ENCODE data around the gene LONP2. TPM values are rescaled to one million over a fixed set of nuclear protein-coding genes. Genes with fewer than 3 reads are reported as not detected.
A peak's percentile ranks its signal among the peaks of the same experiment; 100 is the strongest.

LONP2 gene
- total RNA-seq, 1 donor from 2014 or later, result 50.7 TPM

DNA sequence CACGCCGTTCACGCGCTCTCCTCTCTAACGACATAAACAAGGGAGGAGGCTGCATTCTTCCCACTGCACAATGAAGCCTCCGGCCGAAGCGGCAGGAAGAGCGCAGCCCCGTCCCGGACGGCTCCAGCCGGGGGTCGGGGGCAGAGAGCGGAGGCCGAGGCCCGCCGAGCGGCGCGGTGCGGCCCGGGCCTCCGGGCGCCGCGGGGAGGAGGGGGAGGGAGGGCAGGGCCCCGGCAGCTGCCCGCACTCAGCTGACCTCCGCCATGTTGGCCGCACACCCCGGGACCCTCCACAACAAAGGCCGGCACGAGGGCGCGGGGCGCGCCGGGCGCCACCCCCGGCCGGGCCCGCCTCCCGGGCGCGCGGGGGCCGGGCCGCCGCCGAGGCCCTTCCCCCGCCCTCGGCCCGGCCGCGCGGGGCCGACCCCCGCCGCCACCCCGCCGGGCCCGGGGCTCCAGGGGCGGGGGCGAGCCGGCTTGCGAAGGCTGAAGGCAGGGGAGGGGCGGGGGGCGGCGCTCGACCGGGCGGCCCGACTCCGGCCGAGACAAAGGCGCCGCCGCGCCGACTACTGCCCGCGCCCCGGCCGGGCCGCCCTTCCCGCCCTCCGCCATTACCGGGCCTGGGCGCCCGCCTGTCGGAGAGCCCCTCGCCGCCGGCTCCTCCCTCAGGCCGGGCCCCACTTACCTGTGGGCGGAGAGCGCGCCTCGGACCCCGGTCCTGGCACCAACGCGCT is 140.6 kb downstream of the LONP2 start:
- no peaks in the 10 kb centered on the region for H3K36me3 ChIP-seq (ENCODE audit: insufficient read depth, low read length)
- peak overlapping the region; percentile 68 for H2AFZ ChIP-seq (ENCODE audit: low read depth, low read length)
- H3K27ac ChIP-seq (ENCODE audit: low read depth, low read length), result peak overlapping the region; percentile 90
- peak overlapping the region; percentile 99 for H3K4me3 Mint-ChIP-seq (ENCODE audit: unreplicated experiment)
- peak overlapping the region; percentile 96 for H3K4me2 ChIP-seq (ENCODE audit: low read length)
- no peaks in the 10 kb centered on the region for H3K9me3 Mint-ChIP-seq (ENCODE audit: unreplicated experiment)
- H4K20me1 ChIP-seq (ENCODE audit: insufficient read depth, low read length), result peaks cover 45% of the 10 kb centered on the region
- peak overlapping the region; percentile 91 for H3K4me3 ChIP-seq (ENCODE audit: insufficient read depth, low read depth, low read length)
- peaks cover 48% of the 10 kb centered on the region for H3K79me2 ChIP-seq (ENCODE audit: insufficient read depth, low read length)
- peak overlapping the region; percentile 91 for H3K9ac ChIP-seq (ENCODE audit: low read length)
- peak overlapping the region; percentile 98 for H3K27ac Mint-ChIP-seq (ENCODE audit: unreplicated experiment)
- FAIRE-seq (no peak), DNase-seq (ENCODE audit: low read depth) (peak; percentile 22)
- no peak for TF ChIP-seq EZH2 (IDR thresholded peaks at IDR 0.05; ENCODE audit: insufficient read depth, low read length)
- TF ChIP-seq, protein P1, sequence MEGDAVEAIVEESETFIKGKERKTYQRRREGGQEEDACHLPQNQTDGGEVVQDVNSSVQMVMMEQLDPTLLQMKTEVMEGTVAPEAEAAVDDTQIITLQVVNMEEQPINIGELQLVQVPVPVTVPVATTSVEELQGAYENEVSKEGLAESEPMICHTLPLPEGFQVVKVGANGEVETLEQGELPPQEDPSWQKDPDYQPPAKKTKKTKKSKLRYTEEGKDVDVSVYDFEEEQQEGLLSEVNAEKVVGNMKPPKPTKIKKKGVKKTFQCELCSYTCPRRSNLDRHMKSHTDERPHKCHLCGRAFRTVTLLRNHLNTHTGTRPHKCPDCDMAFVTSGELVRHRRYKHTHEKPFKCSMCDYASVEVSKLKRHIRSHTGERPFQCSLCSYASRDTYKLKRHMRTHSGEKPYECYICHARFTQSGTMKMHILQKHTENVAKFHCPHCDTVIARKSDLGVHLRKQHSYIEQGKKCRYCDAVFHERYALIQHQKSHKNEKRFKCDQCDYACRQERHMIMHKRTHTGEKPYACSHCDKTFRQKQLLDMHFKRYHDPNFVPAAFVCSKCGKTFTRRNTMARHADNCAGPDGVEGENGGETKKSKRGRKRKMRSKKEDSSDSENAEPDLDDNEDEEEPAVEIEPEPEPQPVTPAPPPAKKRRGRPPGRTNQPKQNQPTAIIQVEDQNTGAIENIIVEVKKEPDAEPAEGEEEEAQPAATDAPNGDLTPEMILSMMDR (IDR thresholded peaks at IDR 0.05; ENCODE audit: insufficient read depth, low read depth, low read length), result no peak
- H3K27me3 ChIP-seq (ENCODE audit: insufficient read depth, low read length), result no peaks in the 10 kb centered on the region
- no peaks in the 10 kb centered on the region for H3K27me3 Mint-ChIP-seq (ENCODE audit: low read depth, unreplicated experiment)
- peaks cover 4% of the 10 kb centered on the region for H3K4me1 ChIP-seq (ENCODE audit: insufficient read depth, low read length)
- H3K9me3 ChIP-seq (ENCODE audit: insufficient read depth, low read depth, low read length), result no peaks in the 10 kb centered on the region
- no peaks in the 10 kb centered on the region for H3K36me3 Mint-ChIP-seq (ENCODE audit: low read depth, unreplicated experiment)
- peaks cover 10% of the 10 kb centered on the region for H3K4me1 Mint-ChIP-seq (ENCODE audit: low read depth, unreplicated experiment)

- DNase-seq (ENCODE audit: low read depth), result peak; percentile 49
- H3K27ac Mint-ChIP-seq (ENCODE audit: unreplicated experiment), result peak within 1 kb of the TSS; percentile 98
- no peaks in the 10 kb centered on the region for H3K27me3 Mint-ChIP-seq (ENCODE audit: low read depth, unreplicated experiment)
- Histone ChIP-seq H3K9ac (ENCODE audit: low read length) (peak within 1 kb of the TSS; percentile 91), H3K9me3 (ENCODE audit: insufficient read depth, low read depth, low read length) (no peaks in the 10 kb centered on the region), H3K4me3 (ENCODE audit: insufficient read depth, low read depth, low read length) (peak within 1 kb of the TSS; percentile 91), H2AFZ (ENCODE audit: low read depth, low read length) (peak within 1 kb of the TSS; percentile 91), H3K4me2 (ENCODE audit: low read length) (peak within 1 kb of the TSS; percentile 96), H3K27me3 (ENCODE audit: insufficient read depth, low read length) (no peaks in the 10 kb centered on the region), H3K4me1 (ENCODE audit: insufficient read depth, low read length) (peaks cover 4% of the 10 kb centered on the region), H4K20me1 (ENCODE audit: insufficient read depth, low read length) (peaks cover 37% of the 10 kb centered on the region), H3K79me2 (ENCODE audit: insufficient read depth, low read length) (peaks cover 40% of the 10 kb centered on the region), H3K36me3 (ENCODE audit: insufficient read depth, low read length) (no peaks in the 10 kb centered on the region), H3K27ac (ENCODE audit: low read depth, low read length) (peak within 1 kb of the TSS; percentile 90)
- no peaks in the 10 kb centered on the region for H3K9me3 Mint-ChIP-seq (ENCODE audit: unreplicated experiment)
- TF ChIP-seq, protein P1 (IDR thresholded peaks at IDR 0.05; ENCODE audit: insufficient read depth, low read depth, low read length), result no peak
- no peak for TF ChIP-seq EZH2 (IDR thresholded peaks at IDR 0.05; ENCODE audit: insufficient read depth, low read length)
- peaks cover 8% of the 10 kb centered on the region for H3K4me1 Mint-ChIP-seq (ENCODE audit: low read depth, unreplicated experiment)
- no peak for FAIRE-seq
- H3K36me3 Mint-ChIP-seq (ENCODE audit: low read depth, unreplicated experiment), result no peaks in the 10 kb centered on the region
- peak within 1 kb of the TSS; percentile 99 for H3K4me3 Mint-ChIP-seq (ENCODE audit: unreplicated experiment)
Measured at GRCh38 chr16:48385253-48386150, 141.4 kb downstream of the LONP2 start, which contains the start of gene SIAH1. SIAH1 (minus strand) TSS chr16:48385413; CDS start chr16:48362428, 22,985 bp downstream.

All from astrocyte (in vitro differentiated cells and primary cell).